Thoracic aorta (tissue), 2 donors: Measurements from ENCODE around the gene HSBP1. TPM values are rescaled to one million over a fixed set of nuclear protein-coding genes. Genes with fewer than 3 reads are reported as not detected.
A peak's percentile ranks its signal among the peaks of the same experiment; 100 is the strongest.

Experiments
- ATAC-seq: fragments of 150-250 bp; one replicate; pipeline ENCODE4 v1.8.0; 2017; ENCODE audit warnings: low read depth; ENCODE audit not compliant: insufficient number of reproducible peaks, low FRiP score
- DNase-seq: peaks from one replicate; pipeline ENCODE4 v3.0.0-alpha.2; 2020; ENCODE audit warnings: low spot score
- H3K27ac ChIP-seq, 2 donors: fragments of 200-600 bp; sonication (generic); 1 replicate in 1 of 2; 2 replicates in 1 of 2; pipeline ENCODE4 v1.5.1; 2016; ENCODE audit warnings: mild to moderate bottlenecking in 2 of 2, moderate library complexity in 2 of 2
- H3K27me3 ChIP-seq: fragments of 200-600 bp; sonication (generic); replicated peaks from 2 replicates; pipeline ENCODE4 v1.6.0; 2016; ENCODE audit warnings: mild to moderate bottlenecking; ENCODE audit not compliant: insufficient read depth
- H3K36me3 ChIP-seq: fragments of 200-600 bp; sonication (generic); one replicate; pipeline ENCODE4 v1.5.1; 2016
- H3K4me1 ChIP-seq, 2 donors: fragments of 200-600 bp; sonication (generic); 1 replicate in 1 of 2; 2 replicates in 1 of 2; pipeline versions ENCODE4 v1.5.1 to v1.6.0; 2016; ENCODE audit warnings: low read depth in 2 of 2, mild to moderate bottlenecking in 1 of 2; ENCODE audit not compliant: control insufficient read depth in 1 of 2
- H3K4me3 ChIP-seq: fragments of 200-600 bp; sonication (generic); 2 replicates; pipeline ENCODE4 v1.5.1; 2016; ENCODE audit warnings: mild to moderate bottlenecking
- H3K9me3 ChIP-seq: fragments of 200-600 bp; sonication (generic); 2 replicates; pipeline ENCODE4 v1.5.1; 2016
- total RNA-seq, 2 donors: library from RNA; depleted of rRNA; stranded (reverse); fragments of >200 nt; gene quantifications; one replicate each; pipeline versions ENCODE4 v1.1.0 to v1.2.3, GENCODE V29; 2016
- TF ChIP-seq, protein P1 (sequence below): fragments of 200-600 bp; sonication (generic); IDR thresholded peaks from one replicate; pipeline ENCODE4 v1.5.1; 2019; ENCODE audit warnings: antibody characterized with exemption

Gene HSBP1
- total RNA-seq, 2 donors from 2014 or later = 11.0 to 15.0 TPM

DNA sequence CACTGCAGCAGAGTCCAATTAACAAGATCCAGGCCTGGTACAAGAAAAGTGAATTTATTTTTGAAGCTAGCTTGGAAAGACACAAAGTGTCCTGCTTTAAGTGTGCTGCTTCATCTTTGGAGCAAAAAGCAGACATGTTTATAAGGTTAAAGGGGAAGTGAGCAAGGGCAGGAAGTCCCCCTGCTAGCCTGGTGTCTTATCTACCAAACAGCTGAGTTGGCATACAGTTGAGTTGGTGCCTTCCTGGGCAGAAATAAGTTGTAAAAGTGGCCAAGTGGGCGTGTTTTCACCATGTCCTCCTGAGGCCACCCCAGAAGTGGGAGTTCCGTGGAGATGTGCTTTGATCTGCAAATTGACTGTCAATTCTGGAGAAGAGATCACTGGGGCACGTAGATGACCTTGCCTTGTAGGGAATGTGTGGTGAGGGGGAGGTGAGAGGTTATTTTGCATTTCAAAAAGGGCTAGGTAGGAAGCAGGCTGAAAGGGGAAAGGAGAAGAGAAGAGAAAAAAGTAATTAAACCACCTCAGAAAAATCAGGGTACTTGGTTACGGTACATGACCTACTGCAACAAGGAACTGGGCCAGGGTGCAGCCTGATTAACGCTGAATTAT, 38.3 kb upstream of the HSBP1 start:
- peaks cover 0 to 13% of the 10 kb centered on the region in 2 donors for H3K4me1 ChIP-seq

DNA sequence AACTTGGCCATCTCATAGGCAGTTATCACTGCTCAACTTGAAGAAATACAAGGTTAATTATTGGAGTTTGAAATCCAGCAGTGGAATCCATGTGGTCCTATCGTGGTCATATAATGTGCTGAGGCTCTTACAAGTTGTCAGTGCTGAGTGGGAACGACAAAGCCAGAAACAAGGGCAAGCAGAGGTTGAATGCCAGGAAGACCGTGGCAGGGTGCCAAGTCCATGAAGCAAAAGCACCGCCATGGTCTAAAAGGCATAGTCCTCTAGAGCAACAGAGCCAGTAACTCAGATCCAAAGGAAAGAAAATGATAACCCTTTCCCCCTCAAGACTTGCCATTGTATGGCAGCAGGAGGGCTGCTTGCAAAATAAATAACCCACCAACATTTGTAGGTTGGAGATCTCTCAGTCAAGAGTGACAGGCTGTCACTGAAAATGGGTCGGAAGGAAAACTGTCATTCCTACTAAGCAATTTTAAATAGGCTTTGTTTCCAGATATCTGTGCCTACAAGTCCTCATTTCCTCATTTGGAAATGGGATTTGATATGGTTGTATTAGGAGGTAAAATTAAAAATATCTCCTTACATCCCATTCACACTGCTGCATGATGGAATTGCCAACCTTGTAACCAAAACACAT, 36.4 kb upstream of the HSBP1 start:
- H3K4me1 ChIP-seq = peaks cover 0 to 13% of the 10 kb centered on the region in 2 donors
- TF ChIP-seq, protein P1, sequence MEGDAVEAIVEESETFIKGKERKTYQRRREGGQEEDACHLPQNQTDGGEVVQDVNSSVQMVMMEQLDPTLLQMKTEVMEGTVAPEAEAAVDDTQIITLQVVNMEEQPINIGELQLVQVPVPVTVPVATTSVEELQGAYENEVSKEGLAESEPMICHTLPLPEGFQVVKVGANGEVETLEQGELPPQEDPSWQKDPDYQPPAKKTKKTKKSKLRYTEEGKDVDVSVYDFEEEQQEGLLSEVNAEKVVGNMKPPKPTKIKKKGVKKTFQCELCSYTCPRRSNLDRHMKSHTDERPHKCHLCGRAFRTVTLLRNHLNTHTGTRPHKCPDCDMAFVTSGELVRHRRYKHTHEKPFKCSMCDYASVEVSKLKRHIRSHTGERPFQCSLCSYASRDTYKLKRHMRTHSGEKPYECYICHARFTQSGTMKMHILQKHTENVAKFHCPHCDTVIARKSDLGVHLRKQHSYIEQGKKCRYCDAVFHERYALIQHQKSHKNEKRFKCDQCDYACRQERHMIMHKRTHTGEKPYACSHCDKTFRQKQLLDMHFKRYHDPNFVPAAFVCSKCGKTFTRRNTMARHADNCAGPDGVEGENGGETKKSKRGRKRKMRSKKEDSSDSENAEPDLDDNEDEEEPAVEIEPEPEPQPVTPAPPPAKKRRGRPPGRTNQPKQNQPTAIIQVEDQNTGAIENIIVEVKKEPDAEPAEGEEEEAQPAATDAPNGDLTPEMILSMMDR = no peak
- no peaks in the 10 kb centered on the region for H3K36me3 ChIP-seq
- DNase-seq (peak; percentile 7), ATAC-seq (no peak)
- H3K27ac ChIP-seq = no peak overlapping the region
- H3K27me3 ChIP-seq = no peaks in the 10 kb centered on the region
- H3K9me3 ChIP-seq = no peaks in the 10 kb centered on the region
- H3K4me3 ChIP-seq = no peak overlapping the region

More for the DNA sequence above, 38.3 kb upstream of the HSBP1 start:
- Histone ChIP-seq H3K9me3 (no peaks in the 10 kb centered on the region), H3K27me3 (no peaks in the 10 kb centered on the region), H3K27ac (no peak overlapping the region), H3K36me3 (no peaks in the 10 kb centered on the region), H3K4me3 (no peak overlapping the region)
- DNase-seq (no peak), ATAC-seq (no peak)
- TF ChIP-seq, protein P1 = no peak

DNA sequence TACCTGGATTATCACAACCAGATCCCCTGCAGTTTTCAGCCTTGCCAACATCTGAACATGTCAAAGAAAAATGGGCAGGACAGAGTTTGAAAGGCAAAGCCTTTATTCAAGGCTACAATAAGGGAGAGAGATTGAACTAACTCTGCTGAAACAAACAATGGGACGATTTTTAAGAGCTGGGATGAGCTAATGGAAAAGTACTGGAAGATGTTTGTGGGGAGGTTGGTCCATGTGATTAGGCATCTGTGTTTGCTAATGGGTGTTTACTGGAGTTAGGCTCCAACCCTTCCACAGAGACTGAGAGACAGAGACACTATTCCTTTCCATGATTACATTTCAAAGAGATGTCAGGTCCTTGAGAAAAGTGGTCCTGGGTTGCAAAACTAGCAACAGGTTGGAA, 35.0 kb upstream of the HSBP1 start:
- H3K27ac ChIP-seq = no peak overlapping the region
- DNase-seq (no peak), ATAC-seq (no peak)
- no peaks in the 10 kb centered on the region for H3K9me3 ChIP-seq
- H3K4me3 ChIP-seq = no peak overlapping the region
- H3K4me1 ChIP-seq = peaks cover 0 to 13% of the 10 kb centered on the region in 2 donors
- TF ChIP-seq, protein P1 = no peak
- H3K27me3 ChIP-seq = no peaks in the 10 kb centered on the region
- H3K36me3 ChIP-seq = no peaks in the 10 kb centered on the region

- no peaks in the 10 kb centered on the region for H3K9me3 ChIP-seq
- ATAC-seq = no peak
- H3K27ac ChIP-seq = no peak overlapping the region
- H3K36me3 ChIP-seq = no peaks in the 10 kb centered on the region
- no peak overlapping the region for H3K4me3 ChIP-seq
- no peaks in the 10 kb centered on the region for H3K27me3 ChIP-seq
- peaks cover 0 to 18% of the 10 kb centered on the region in 2 donors for H3K4me1 ChIP-seq
- TF ChIP-seq, protein P1 = no peak
- DNase-seq = no peak
Observed at GRCh38 chr16:83774066-83774465, 33.7 kb upstream of the HSBP1 start.

DNA sequence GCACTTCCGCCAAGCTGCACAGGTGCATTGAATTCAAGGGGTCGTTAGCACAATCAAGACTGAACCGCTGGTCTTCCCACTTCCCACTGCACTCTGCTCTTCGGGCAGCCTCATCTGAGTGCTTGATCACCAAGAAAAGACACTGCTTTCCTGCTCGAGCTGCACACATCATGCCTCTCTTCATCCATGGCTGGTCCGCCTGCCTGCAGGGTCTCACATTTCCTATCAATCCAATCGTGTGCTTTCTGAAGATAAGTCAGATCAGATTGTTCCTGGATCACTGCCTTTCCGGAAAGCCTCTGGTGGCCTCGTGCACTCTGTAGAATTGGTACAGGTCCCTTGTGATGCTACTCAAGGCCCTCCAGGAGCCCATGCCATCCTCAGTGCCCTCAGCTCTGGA, 30.8 kb upstream of the HSBP1 start:
- TF ChIP-seq, protein P1 = no peak
- Histone ChIP-seq H3K27ac (no peak overlapping the region), H3K4me1 (peaks cover 10 to 20% of the 10 kb centered on the region in 2 donors), H3K36me3 (no peaks in the 10 kb centered on the region), H3K9me3 (no peaks in the 10 kb centered on the region), H3K27me3 (no peaks in the 10 kb centered on the region), H3K4me3 (no peak overlapping the region)
- DNase-seq (no peak), ATAC-seq (no peak)
